ENCODE data around the gene SAA4. TPM values are rescaled to one million over a fixed set of nuclear protein-coding genes. Genes with fewer than 3 reads are reported as not detected.

SAA4 gene
- total and polyA plus RNA-seq, 10 of the 15 experiments (the other 5 are each of a cell fraction or from before 2014, with no cell fraction given), result not detected

GRCh38 chr11:18243783-18244362 is 7.3 kb upstream of the SAA4 start (continued):
- TF ChIP-seq, protein P1, sequence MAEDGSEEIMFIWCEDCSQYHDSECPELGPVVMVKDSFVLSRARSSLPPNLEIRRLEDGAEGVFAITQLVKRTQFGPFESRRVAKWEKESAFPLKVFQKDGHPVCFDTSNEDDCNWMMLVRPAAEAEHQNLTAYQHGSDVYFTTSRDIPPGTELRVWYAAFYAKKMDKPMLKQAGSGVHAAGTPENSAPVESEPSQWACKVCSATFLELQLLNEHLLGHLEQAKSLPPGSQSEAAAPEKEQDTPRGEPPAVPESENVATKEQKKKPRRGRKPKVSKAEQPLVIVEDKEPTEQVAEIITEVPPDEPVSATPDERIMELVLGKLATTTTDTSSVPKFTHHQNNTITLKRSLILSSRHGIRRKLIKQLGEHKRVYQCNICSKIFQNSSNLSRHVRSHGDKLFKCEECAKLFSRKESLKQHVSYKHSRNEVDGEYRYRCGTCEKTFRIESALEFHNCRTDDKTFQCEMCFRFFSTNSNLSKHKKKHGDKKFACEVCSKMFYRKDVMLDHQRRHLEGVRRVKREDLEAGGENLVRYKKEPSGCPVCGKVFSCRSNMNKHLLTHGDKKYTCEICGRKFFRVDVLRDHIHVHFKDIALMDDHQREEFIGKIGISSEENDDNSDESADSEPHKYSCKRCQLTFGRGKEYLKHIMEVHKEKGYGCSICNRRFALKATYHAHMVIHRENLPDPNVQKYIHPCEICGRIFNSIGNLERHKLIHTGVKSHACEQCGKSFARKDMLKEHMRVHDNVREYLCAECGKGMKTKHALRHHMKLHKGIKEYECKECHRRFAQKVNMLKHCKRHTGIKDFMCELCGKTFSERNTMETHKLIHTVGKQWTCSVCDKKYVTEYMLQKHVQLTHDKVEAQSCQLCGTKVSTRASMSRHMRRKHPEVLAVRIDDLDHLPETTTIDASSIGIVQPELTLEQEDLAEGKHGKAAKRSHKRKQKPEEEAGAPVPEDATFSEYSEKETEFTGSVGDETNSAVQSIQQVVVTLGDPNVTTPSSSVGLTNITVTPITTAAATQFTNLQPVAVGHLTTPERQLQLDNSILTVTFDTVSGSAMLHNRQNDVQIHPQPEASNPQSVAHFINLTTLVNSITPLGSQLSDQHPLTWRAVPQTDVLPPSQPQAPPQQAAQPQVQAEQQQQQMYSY (CRISPR knock-in tag; IDR thresholded peaks at IDR 0.05), result no peak
- TF ChIP-seq POU2F2 (IDR thresholded peaks at IDR 0.05; ENCODE audit: borderline replicate concordance, low read depth, low read length) (peak; percentile 35; the same call in 1 of the 3 replicates), HCFC1 (IDR thresholded peaks at IDR 0.05; ENCODE audit: low read length) (no peak), BCLAF1 (IDR thresholded peaks at IDR 0.05) (no peak), EP300 (IDR thresholded peaks at IDR 0.05; ENCODE audit: borderline replicate concordance in 1 of 2, control insufficient read depth in 1 of 2, low read depth in 2 of 2, low read length in 2 of 2) (no peak), RAD21 (IDR thresholded peaks at IDR 0.05; ENCODE audit: insufficient read depth, low read depth, low read length) (peak; percentile 93), MEF2B (IDR thresholded peaks at IDR 0.05; ENCODE audit: partially characterized antibody, poor library complexity, severe bottlenecking) (no peak), YBX1 (IDR thresholded peaks at IDR 0.05) (no peak), ETV6 (conservative IDR thresholded peaks at IDR 0.05 in 1 of 2, IDR thresholded peaks at IDR 0.05 in 1 of 2; ENCODE audit: borderline replicate concordance in 1 of 2, low read depth in 1 of 2) (peak in 1 of 2 experiments; percentile 58; a peak in 2 of 4 replicates), PAX8 (IDR thresholded peaks at IDR 0.05) (no peak), BACH1 (IDR thresholded peaks at IDR 0.05; ENCODE audit: borderline replicate concordance) (no peak), SREBF1 (IDR thresholded peaks at IDR 0.05; ENCODE audit: low read length) (no peak), RB1 (IDR thresholded peaks at IDR 0.05; ENCODE audit: borderline replicate concordance) (0 out of 2 replicates have a peak, but pooled peaks have one; percentile 19), WRNIP1 (IDR thresholded peaks at IDR 0.05; ENCODE audit: borderline replicate concordance, low read depth, low read length) (no peak), TBL1XR1 (IDR thresholded peaks at IDR 0.05; ENCODE audit: low read depth, low read length) (peak; percentile 65; the same call in 1 of the 2 replicates), NR2F1 (conservative IDR thresholded peaks at IDR 0.05) (no peak), SUZ12 (IDR thresholded peaks at IDR 0.05; ENCODE audit: unreplicated experiment) (no peak), NFXL1 (IDR thresholded peaks at IDR 0.05; ENCODE audit: borderline replicate concordance) (no peak), JUNB (IDR thresholded peaks at IDR 0.05) (no peak), SMAD5 (IDR thresholded peaks at IDR 0.05; ENCODE audit: low read depth) (no peak)

Measured in GM12878 (cell line).